ENCODE measurements around the gene UTP11.
"Not testable (repeated sequence)": the region's sequence is repeated elsewhere in the genome, so short reads cannot be mapped to it uniquely, and the experiment has no call there.

UTP11 gene

GRCh38 chr1:38012363-38013226 is at the start of gene UTP11:
TSS of gene UTP11 (plus strand) at chr1:38012734. CDS start at chr1:38012803, 69 bp downstream.
- DNase-seq: peak; percentile 51

- DNase-seq: not testable (repeated sequence)
Observed at GRCh38 chr1:37964106-37964505, 48.4 kb upstream of the UTP11 start.

- no peak for DNase-seq
Observed at GRCh38 chr1:37965301-37965700, 47.2 kb upstream of the UTP11 start.

GRCh38 chr1:37973684-37974083 is 38.9 kb upstream of the UTP11 start:
- DNase-seq: not testable (repeated sequence)

- no peak for DNase-seq
Observed at GRCh38 chr1:37974567-37974966, 38.0 kb upstream of the UTP11 start.

GRCh38 chr1:37975083-37975482 is 37.5 kb upstream of the UTP11 start:
- not testable (repeated sequence) for DNase-seq

GRCh38 chr1:37978541-37978940 is 34.0 kb upstream of the UTP11 start:
- no peak for DNase-seq

GRCh38 chr1:37983546-37983945 is 29.0 kb upstream of the UTP11 start:
- DNase-seq: no peak

- DNase-seq: no peak
Observed at GRCh38 chr1:37987679-37988078, 24.9 kb upstream of the UTP11 start.

- DNase-seq: no peak
Observed at GRCh38 chr1:37989361-37989930, 23.1 kb upstream of the UTP11 start.

GRCh38 chr1:37994886-37995566 is 17.5 kb upstream of the UTP11 start:
- no peak for DNase-seq

GRCh38 chr1:37995751-37996345 is 16.7 kb upstream of the UTP11 start:
- no peak for DNase-seq

GRCh38 chr1:37997256-37998088 is 15.1 kb upstream of the UTP11 start:
- DNase-seq: no peak

- DNase-seq: no peak
Observed at GRCh38 chr1:37998089-37998808, 14.3 kb upstream of the UTP11 start.

GRCh38 chr1:37998913-37999429 is 13.6 kb upstream of the UTP11 start:
- DNase-seq: no peak

- DNase-seq: no peak
Observed at GRCh38 chr1:37999430-38000232, 12.9 kb upstream of the UTP11 start.

- DNase-seq: no peak
Observed at GRCh38 chr1:38000233-38000528, 12.4 kb upstream of the UTP11 start.

- peak; percentile 49 for DNase-seq
Observed at GRCh38 chr1:38000529-38001455, 11.7 kb upstream of the UTP11 start.

Data from 8988T (cell line).